Astrocyte (in vitro differentiated cells and primary cell): Measurements from ENCODE around the gene ZNF469. TPM values are rescaled to one million over a fixed set of nuclear protein-coding genes. Genes with fewer than 3 reads are reported as not detected.

Experiments
- DNase-seq: peaks from one replicate; pipeline ENCODE4 v3.0.0-alpha.2; 2010; ENCODE audit warnings: low read depth
- FAIRE-seq: peaks from 2 replicates; lab custom pipeline; 2011; peaks lifted over from hg19 to GRCh38; lab: Jason Lieb, UNC
- H2AFZ ChIP-seq: 2 replicates; pipeline ENCODE4 v1.6.0; 2012; ENCODE audit warnings: low read depth, low read length, inconsistent platforms
- H3K27ac ChIP-seq: 2 replicates; pipeline ENCODE4 v1.5.1; 2011; ENCODE audit warnings: low read depth, low read length, inconsistent platforms
- H3K27me3 ChIP-seq: 2 replicates; pipeline ENCODE4 v1.6.0; 2011; ENCODE audit warnings: low read length, inconsistent platforms; ENCODE audit not compliant: insufficient read depth
- H3K36me3 ChIP-seq: 2 replicates; pipeline ENCODE4 v1.5.1; 2011; ENCODE audit warnings: low read length, inconsistent platforms; ENCODE audit not compliant: insufficient read depth
- H3K4me1 ChIP-seq: 2 replicates; pipeline ENCODE4 v1.5.1; 2011; ENCODE audit warnings: low read length, inconsistent platforms; ENCODE audit not compliant: insufficient read depth
- H3K4me2 ChIP-seq: 2 replicates; pipeline ENCODE4 v1.6.0; 2012; ENCODE audit warnings: low read length, inconsistent platforms
- H3K4me3 ChIP-seq: 2 replicates; pipeline ENCODE4 v1.5.1; 2011; ENCODE audit warnings: low read depth, mild to moderate bottlenecking, low read length, inconsistent platforms; ENCODE audit not compliant: insufficient read depth
- H3K79me2 ChIP-seq: 2 replicates; pipeline ENCODE4 v1.6.0; 2012; ENCODE audit warnings: mild to moderate bottlenecking, low read length, inconsistent platforms; ENCODE audit not compliant: insufficient read depth
- H3K9ac ChIP-seq: 2 replicates; pipeline ENCODE4 v1.6.0; 2012; ENCODE audit warnings: mild to moderate bottlenecking, low read length, inconsistent platforms
- H3K9me3 ChIP-seq: 2 replicates; pipeline ENCODE4 v1.5.1; 2012; ENCODE audit warnings: low read depth, mild to moderate bottlenecking, low read length, inconsistent platforms; ENCODE audit not compliant: insufficient read depth
- H4K20me1 ChIP-seq: 2 replicates; pipeline ENCODE4 v1.6.0; 2012; ENCODE audit warnings: low read length, inconsistent platforms; ENCODE audit not compliant: insufficient read depth
- H3K27ac Mint-ChIP-seq: one replicate; pipeline ENCODE4 v1.8.0; 2021; ENCODE audit warnings: mild to moderate bottlenecking, mixed read lengths; ENCODE audit not compliant: unreplicated experiment
- H3K27me3 Mint-ChIP-seq: one replicate; pipeline ENCODE4 v1.8.0; 2021; ENCODE audit warnings: low read depth, mixed read lengths; ENCODE audit not compliant: unreplicated experiment
- H3K36me3 Mint-ChIP-seq: one replicate; pipeline ENCODE4 v1.8.0; 2021; ENCODE audit warnings: low read depth, mixed read lengths; ENCODE audit not compliant: unreplicated experiment
- H3K4me1 Mint-ChIP-seq: one replicate; pipeline ENCODE4 v1.8.0; 2021; ENCODE audit warnings: low read depth, mixed read lengths; ENCODE audit not compliant: unreplicated experiment
- H3K4me3 Mint-ChIP-seq: one replicate; pipeline ENCODE4 v1.8.0; 2021; ENCODE audit warnings: mild to moderate bottlenecking, moderate library complexity, mixed read lengths; ENCODE audit not compliant: unreplicated experiment
- H3K9me3 Mint-ChIP-seq: one replicate; pipeline ENCODE4 v1.8.0; 2021; ENCODE audit warnings: mild to moderate bottlenecking, mixed read lengths; ENCODE audit not compliant: unreplicated experiment
- CTCF ChIP-seq: IDR thresholded peaks from 2 replicates; pipeline ENCODE4 v1.5.1; 2011; ENCODE audit warnings: low read depth, mild to moderate bottlenecking, inconsistent platforms, low read length, moderate library complexity; ENCODE audit not compliant: insufficient read depth
- EZH2 ChIP-seq: IDR thresholded peaks from 2 replicates; pipeline ENCODE4 v1.6.1; 2012; ENCODE audit warnings: mild to moderate bottlenecking, low read length, inconsistent platforms; ENCODE audit not compliant: insufficient read depth
- total RNA-seq: library from RNA; stranded (reverse); gene quantifications from 2 replicates; pipeline ENCODE4 v1.2.1, GENCODE V29; 2021

Gene ZNF469
- total RNA-seq, 1 donor from 2014 or later, result 17.7 TPM

GRCh38 chr16:88351491-88352101 lies 31.2 kb upstream of the ZNF469 start:
- Histone ChIP-seq H3K36me3 (no peaks in the 10 kb centered on the region), H3K27ac (no peak overlapping the region), H3K4me3 (no peak overlapping the region), H3K4me2 (no peak overlapping the region), H3K9me3 (no peaks in the 10 kb centered on the region), H3K27me3 (no peaks in the 10 kb centered on the region), H3K9ac (no peak overlapping the region), H4K20me1 (no peaks in the 10 kb centered on the region), H2AFZ (no peak overlapping the region), H3K4me1 (no peaks in the 10 kb centered on the region), H3K79me2 (no peaks in the 10 kb centered on the region)
- no peaks in the 10 kb centered on the region for H3K4me1 Mint-ChIP-seq
- H3K36me3 Mint-ChIP-seq, result no peaks in the 10 kb centered on the region
- no peaks in the 10 kb centered on the region for H3K9me3 Mint-ChIP-seq
- no peak overlapping the region for H3K27ac Mint-ChIP-seq
- H3K4me3 Mint-ChIP-seq, result no peak overlapping the region
- H3K27me3 Mint-ChIP-seq, result peaks cover 22% of the 10 kb centered on the region
- no peak for FAIRE-seq
- DNase-seq, result no peak
- TF ChIP-seq CTCF, result no peak
- no peak for TF ChIP-seq EZH2

- H3K36me3 Mint-ChIP-seq, result no peaks in the 10 kb centered on the region
- no peaks in the 10 kb centered on the region for H3K4me1 Mint-ChIP-seq
- DNase-seq (no peak), FAIRE-seq (no peak)
- H3K4me2 ChIP-seq, result no peak overlapping the region
- no peaks in the 10 kb centered on the region for H3K9me3 ChIP-seq
- H3K27ac ChIP-seq, result no peak overlapping the region
- H3K9me3 Mint-ChIP-seq, result no peaks in the 10 kb centered on the region
- H3K9ac ChIP-seq, result no peak overlapping the region
- no peaks in the 10 kb centered on the region for H3K27me3 ChIP-seq
- H3K4me3 Mint-ChIP-seq, result no peak overlapping the region
- H3K79me2 ChIP-seq, result no peaks in the 10 kb centered on the region
- H2AFZ ChIP-seq, result no peak overlapping the region
- H3K27ac Mint-ChIP-seq, result no peak overlapping the region
- no peak for TF ChIP-seq EZH2
- no peak for TF ChIP-seq CTCF
- no peaks in the 10 kb centered on the region for H3K36me3 ChIP-seq
- no peak overlapping the region for H3K4me3 ChIP-seq
- H3K4me1 ChIP-seq, result no peaks in the 10 kb centered on the region
- H3K27me3 Mint-ChIP-seq, result peaks cover 17% of the 10 kb centered on the region
- no peaks in the 10 kb centered on the region for H4K20me1 ChIP-seq
Observed at GRCh38 chr16:88352261-88353200, 30.2 kb upstream of the ZNF469 start.
